SK-N-SH (cell line): Measurements from ENCODE around the gene SS18.

Source experiments
- TF ChIP-seq, protein P1 (sequence below): fragments of 200-600 bp; sonication (generic); IDR thresholded peaks from 2 replicates; pipeline ENCODE4 v1.6.1; 2017; ENCODE audit warnings: antibody characterized with exemption, mild to moderate bottlenecking, moderate library complexity
- TF ChIP-seq, protein P2 (sequence below): IDR thresholded peaks from 2 replicates; pipeline ENCODE4 v1.4.0; 2012; ENCODE audit warnings: low read depth

DNA sequence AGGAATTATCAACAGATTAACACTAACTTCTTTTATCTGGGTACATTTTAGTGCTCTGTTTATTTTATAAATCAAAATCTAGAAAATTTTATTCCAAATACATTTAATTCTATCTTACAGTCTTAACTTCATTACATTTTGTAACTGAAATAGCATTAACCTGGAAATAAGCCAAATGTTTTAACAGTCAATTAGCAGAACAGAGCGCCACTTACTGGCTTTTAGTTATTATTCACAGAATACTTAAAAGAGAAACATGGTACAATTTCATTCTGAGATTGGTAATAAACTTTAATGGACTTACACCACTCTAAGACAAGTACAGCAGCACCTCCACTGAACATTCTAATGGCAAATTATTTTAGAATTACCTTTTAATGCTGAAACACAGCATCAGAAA, 38.6 kb downstream of the SS18 start:
- TF ChIP-seq, protein P1, sequence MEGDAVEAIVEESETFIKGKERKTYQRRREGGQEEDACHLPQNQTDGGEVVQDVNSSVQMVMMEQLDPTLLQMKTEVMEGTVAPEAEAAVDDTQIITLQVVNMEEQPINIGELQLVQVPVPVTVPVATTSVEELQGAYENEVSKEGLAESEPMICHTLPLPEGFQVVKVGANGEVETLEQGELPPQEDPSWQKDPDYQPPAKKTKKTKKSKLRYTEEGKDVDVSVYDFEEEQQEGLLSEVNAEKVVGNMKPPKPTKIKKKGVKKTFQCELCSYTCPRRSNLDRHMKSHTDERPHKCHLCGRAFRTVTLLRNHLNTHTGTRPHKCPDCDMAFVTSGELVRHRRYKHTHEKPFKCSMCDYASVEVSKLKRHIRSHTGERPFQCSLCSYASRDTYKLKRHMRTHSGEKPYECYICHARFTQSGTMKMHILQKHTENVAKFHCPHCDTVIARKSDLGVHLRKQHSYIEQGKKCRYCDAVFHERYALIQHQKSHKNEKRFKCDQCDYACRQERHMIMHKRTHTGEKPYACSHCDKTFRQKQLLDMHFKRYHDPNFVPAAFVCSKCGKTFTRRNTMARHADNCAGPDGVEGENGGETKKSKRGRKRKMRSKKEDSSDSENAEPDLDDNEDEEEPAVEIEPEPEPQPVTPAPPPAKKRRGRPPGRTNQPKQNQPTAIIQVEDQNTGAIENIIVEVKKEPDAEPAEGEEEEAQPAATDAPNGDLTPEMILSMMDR, result no peak
- TF ChIP-seq, protein P2, sequence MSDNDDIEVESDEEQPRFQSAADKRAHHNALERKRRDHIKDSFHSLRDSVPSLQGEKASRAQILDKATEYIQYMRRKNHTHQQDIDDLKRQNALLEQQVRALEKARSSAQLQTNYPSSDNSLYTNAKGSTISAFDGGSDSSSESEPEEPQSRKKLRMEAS, result no peak
